IMR-90 (cell line): ENCODE data around the gene RGS17.

Source experiments
- BHLHE40 ChIP-seq: fragments of 150-350 bp; IDR thresholded peaks from 2 replicates; pipeline ENCODE4 v1.6.1; 2016; ENCODE audit warnings: mild to moderate bottlenecking, low read depth, low read length
- CEBPB ChIP-seq: IDR thresholded peaks from 2 replicates; pipeline ENCODE4 v1.6.1; 2012; ENCODE audit warnings: low read depth, low read length, improper control_type of control experiment
- CTCF ChIP-seq: conservative IDR thresholded peaks from 2 replicates; pipeline ENCODE4 v1.5.1; 2012; ENCODE audit warnings: mild to moderate bottlenecking, low read depth, low read length, improper control_type of control experiment
- MAFK ChIP-seq: IDR thresholded peaks from 2 replicates; pipeline ENCODE4 v1.6.1; 2012; ENCODE audit warnings: low read depth, low read length, improper control_type of control experiment
- POLR2A ChIP-seq: IDR thresholded peaks from 2 replicates; pipeline ENCODE4 v1.6.1; 2012; ENCODE audit warnings: mild to moderate bottlenecking, low read depth, low read length
- RAD21 ChIP-seq: IDR thresholded peaks from 2 replicates; pipeline ENCODE4 v1.6.1; 2012; ENCODE audit warnings: low read length, improper control_type of control experiment
- TF ChIP-seq, protein P1 (sequence below): fragments of 150-350 bp; IDR thresholded peaks from 2 replicates; pipeline ENCODE4 v1.6.1; 2017; ENCODE audit warnings: mild to moderate bottlenecking, antibody characterized with exemption, low read length, low read depth

- no peak for TF ChIP-seq RAD21
- TF ChIP-seq POLR2A, result no peak
- TF ChIP-seq MAFK, result no peak
- TF ChIP-seq BHLHE40, result no peak
- TF ChIP-seq, protein P1, sequence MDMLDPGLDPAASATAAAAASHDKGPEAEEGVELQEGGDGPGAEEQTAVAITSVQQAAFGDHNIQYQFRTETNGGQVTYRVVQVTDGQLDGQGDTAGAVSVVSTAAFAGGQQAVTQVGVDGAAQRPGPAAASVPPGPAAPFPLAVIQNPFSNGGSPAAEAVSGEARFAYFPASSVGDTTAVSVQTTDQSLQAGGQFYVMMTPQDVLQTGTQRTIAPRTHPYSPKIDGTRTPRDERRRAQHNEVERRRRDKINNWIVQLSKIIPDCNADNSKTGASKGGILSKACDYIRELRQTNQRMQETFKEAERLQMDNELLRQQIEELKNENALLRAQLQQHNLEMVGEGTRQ, result no peak
- TF ChIP-seq CEBPB, result no peak
- no peak for TF ChIP-seq CTCF
Measured at GRCh38 chr6:153086225-153086990, 44.7 kb downstream of the RGS17 start.
